ENCODE measurements around the gene C9.

DNA sequence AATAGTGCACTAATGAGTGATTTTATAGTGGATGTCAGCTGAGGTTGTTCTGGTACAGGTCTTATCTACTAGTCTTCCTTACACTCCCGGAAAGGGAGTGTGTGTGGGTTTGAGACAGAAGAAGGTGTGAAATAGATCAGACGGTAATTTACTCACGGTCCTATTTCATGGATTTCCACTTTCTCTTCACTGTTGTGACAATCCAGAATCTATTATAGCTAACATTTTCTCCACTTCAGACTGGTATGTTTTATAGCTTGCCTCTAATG, 7.0 kb upstream of the C9 start:
- TF ChIP-seq ZNF274 (IDR thresholded peaks at IDR 0.05; ENCODE audit: low read depth, low read length) (no peak), YY1 (IDR thresholded peaks at IDR 0.05; ENCODE audit: insufficient read depth, insufficient read length) (no peak), SUZ12 (IDR thresholded peaks at IDR 0.05; ENCODE audit: extremely low read depth, insufficient read depth, insufficient read length) (no peak)
